GM12892 (cell line): ENCODE data around the gene ERC1.

Source experiments
- POLR2A ChIP-seq: IDR thresholded peaks from 2 replicates; pipeline ENCODE4 v1.6.1; 2011; ENCODE audit warnings: low read depth, low read length, control low read depth
- POLR2AphosphoS5 ChIP-seq: IDR thresholded peaks from 2 replicates; pipeline ENCODE4 v1.6.1; 2011; ENCODE audit warnings: low read depth, low read length, control low read depth
- TAF1 ChIP-seq: IDR thresholded peaks from 2 replicates; pipeline ENCODE4 v1.6.1; 2011; ENCODE audit warnings: low read depth, mild to moderate bottlenecking, control low read depth, low read length, borderline replicate concordance

- no peak for TF ChIP-seq POLR2AphosphoS5
- no peak for TF ChIP-seq POLR2A
- TF ChIP-seq TAF1 = no peak
These were observed 314.9 kb downstream of the ERC1 start for GRCh38 chr12:1305791-1306500.
